CD4-positive, alpha-beta T cell (primary cell): ENCODE data around the gene CDH22. TPM values are rescaled to one million over a fixed set of nuclear protein-coding genes. Genes with fewer than 3 reads are reported as not detected.

ENCODE experiments used
- ATAC-seq: fragments of 200-7000 bp; cut with Tn5 transposase; one replicate; pipeline ENCODE4 v1.10.0; 2022; ENCODE audit warnings: mild to moderate bottlenecking; ENCODE audit not compliant: poor library complexity
- CTCF ChIA-PET: fragments of 350-600 bp; sonication (Branson Sonifier 250); formaldehyde crosslinking; loops from one replicate; lab custom pipeline; 2021; ENCODE audit warnings: antibody characterized with exemption, inconsistent platforms; lab: Charles Lee
- POLR2A ChIA-PET: fragments of 350-600 bp; sonication (Branson Sonifier 250); formaldehyde crosslinking; loops from one replicate; lab custom pipeline; 2021; ENCODE audit warnings: antibody characterized with exemption, inconsistent platforms; lab: Charles Lee
- DNase-seq, 14 experiments: peaks; one replicate each; pipeline ENCODE4 v3.0.0-alpha.2; 2013 to 2020; ENCODE audit warnings: mixed read lengths in 2 of 14
- H3K27ac ChIP-seq, 2 donors: one replicate each; pipeline versions ENCODE4 v1.5.1 to v1.7.0; 2013; ENCODE audit warnings: low read length in 2 of 2, low read depth in 1 of 2, mild to moderate bottlenecking in 1 of 2
- H3K27me3 ChIP-seq, 2 experiments: 1 replicate in 1 of 2; 2 replicates in 1 of 2; pipeline versions ENCODE4 v1.6.1 to v1.7.0; 2013; ENCODE audit warnings: low read length in 2 of 2, control low read depth in 1 of 2, mild to moderate bottlenecking in 1 of 2, moderate library complexity in 1 of 2; ENCODE audit not compliant: insufficient read depth in 2 of 2, control insufficient read depth in 1 of 2
- H3K36me3 ChIP-seq: one replicate; pipeline ENCODE4 v1.6.1; 2013; ENCODE audit warnings: low read length, control low read depth; ENCODE audit not compliant: insufficient read depth
- H3K4me1 ChIP-seq: one replicate; pipeline ENCODE4 v1.6.1; 2013; ENCODE audit warnings: low read length, control low read depth; ENCODE audit not compliant: insufficient read depth
- H3K4me3 ChIP-seq: one replicate; pipeline ENCODE4 v1.5.1; 2013; ENCODE audit warnings: mild to moderate bottlenecking, low read length, moderate library complexity
- H3K9me3 ChIP-seq, 2 experiments: 1 replicate in 1 of 2; 2 replicates in 1 of 2; pipeline versions ENCODE4 v1.6.1 to v1.7.0; 2013; ENCODE audit warnings: low read length in 2 of 2, mild to moderate bottlenecking in 2 of 2, control low read depth in 1 of 2, moderate library complexity in 1 of 2; ENCODE audit not compliant: control insufficient read depth in 1 of 2, insufficient read depth in 1 of 2
- H3K27ac Mint-ChIP-seq: one replicate; pipeline ENCODE4 v1.8.0; 2020; ENCODE audit warnings: mixed read lengths
- H3K27me3 Mint-ChIP-seq: one replicate; pipeline ENCODE4 v1.8.0; 2021; ENCODE audit warnings: mixed read lengths
- H3K36me3 Mint-ChIP-seq: one replicate; pipeline ENCODE4 v1.8.0; 2021; ENCODE audit warnings: low read depth, mixed read lengths
- H3K4me1 Mint-ChIP-seq: one replicate; pipeline ENCODE4 v1.8.0; 2021; ENCODE audit warnings: low read depth, mixed read lengths
- H3K4me3 Mint-ChIP-seq: one replicate; pipeline ENCODE4 v1.8.0; 2020; ENCODE audit warnings: mild to moderate bottlenecking, mixed read lengths
- H3K9me3 Mint-ChIP-seq: one replicate; pipeline ENCODE4 v1.8.0; 2020; ENCODE audit warnings: mixed read lengths
- intact Hi-C, 2 experiments: fragments of 100-400 bp; cut with DNase I in 1 of 2; cut with micrococcal nuclease in 1 of 2; formaldehyde crosslinking; loops; one replicate each; pipeline versions ENCODE4 v1.15.1 to v1.9.0; 2023 to 2025; cut with DNase I, micrococcal nuclease
- total RNA-seq, 174 experiments: library from RNA in 2 of 174; stranded (reverse) in 2 of 174; gene quantifications; one replicate each; pipeline ENCODE4 v1.2.3 and lab custom pipeline; 2021 to 2026
- TF ChIP-seq, protein P1 (sequence below): fragments of 200-600 bp; IDR thresholded peaks from one replicate; pipeline ENCODE4 v1.8.0; 2022; ENCODE audit warnings: antibody characterized with exemption, mild to moderate bottlenecking

CDH22 gene
- total RNA-seq, 2 experiments from 2014 or later = not detected

DNA sequence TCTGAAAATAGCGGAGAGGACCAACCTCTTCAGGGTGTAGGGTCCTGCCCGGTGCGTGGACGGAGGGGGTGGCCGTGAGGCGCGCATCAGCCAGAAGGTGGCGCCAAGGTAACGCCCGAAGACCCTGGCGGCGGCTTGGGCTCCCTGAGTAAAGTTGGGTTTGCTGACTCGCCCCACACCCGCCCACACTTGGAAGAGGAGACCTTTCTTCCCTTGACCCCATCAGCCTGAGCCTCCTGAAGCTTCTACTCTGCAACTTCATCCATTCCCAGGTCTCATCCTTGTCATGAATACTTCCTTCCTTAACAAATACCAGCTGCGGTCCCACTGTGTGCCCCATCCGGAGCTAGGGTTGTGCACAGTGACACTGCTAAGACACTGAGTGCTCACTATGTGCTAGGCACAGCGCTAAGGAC, 175.6 kb downstream of the CDH22 start:
- intact Hi-C loops = loop anchor here (1.0 to 5.0 kb wide), 5 partner anchors 216 to 550 kb away; no protein-coding TSS in a partner anchor
- Mint-ChIP-seq H3K36me3 (no peaks in the 10 kb centered on the region), H3K27me3 (peaks cover 65% of the 10 kb centered on the region)

DNA sequence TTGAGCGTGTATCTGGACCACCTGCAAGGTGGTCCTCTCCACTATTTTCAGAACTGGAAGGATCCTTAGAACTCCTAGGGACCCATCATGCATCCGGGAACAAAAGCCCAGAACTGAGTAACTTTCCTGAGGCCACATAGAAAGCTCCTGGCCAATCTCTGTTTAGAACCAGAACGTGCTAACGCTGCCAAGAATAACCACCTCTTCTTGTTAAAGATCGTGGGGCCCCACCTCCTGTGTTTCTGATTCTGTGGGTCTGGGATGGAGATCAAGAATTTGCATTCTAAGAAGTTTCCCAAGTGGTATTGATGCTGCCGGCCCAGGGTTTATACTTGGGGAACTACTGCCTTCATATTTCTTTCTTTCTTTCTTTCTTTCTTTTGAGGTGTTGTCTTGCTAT, 176.9 kb downstream of the CDH22 start:
- Histone ChIP-seq H3K9me3 (no peaks in the 10 kb centered on the region), H3K27ac (no peak overlapping the region), H3K4me1 (no peaks in the 10 kb centered on the region), H3K27me3 (peaks cover 15 to 26% of the 10 kb centered on the region in 2 experiments), H3K36me3 (no peaks in the 10 kb centered on the region), H3K4me3 (no peak overlapping the region)
- H3K4me3 Mint-ChIP-seq = no peak overlapping the region
- no peaks in the 10 kb centered on the region for H3K9me3 Mint-ChIP-seq
- DNase-seq = no peak
- TF ChIP-seq, protein P1, sequence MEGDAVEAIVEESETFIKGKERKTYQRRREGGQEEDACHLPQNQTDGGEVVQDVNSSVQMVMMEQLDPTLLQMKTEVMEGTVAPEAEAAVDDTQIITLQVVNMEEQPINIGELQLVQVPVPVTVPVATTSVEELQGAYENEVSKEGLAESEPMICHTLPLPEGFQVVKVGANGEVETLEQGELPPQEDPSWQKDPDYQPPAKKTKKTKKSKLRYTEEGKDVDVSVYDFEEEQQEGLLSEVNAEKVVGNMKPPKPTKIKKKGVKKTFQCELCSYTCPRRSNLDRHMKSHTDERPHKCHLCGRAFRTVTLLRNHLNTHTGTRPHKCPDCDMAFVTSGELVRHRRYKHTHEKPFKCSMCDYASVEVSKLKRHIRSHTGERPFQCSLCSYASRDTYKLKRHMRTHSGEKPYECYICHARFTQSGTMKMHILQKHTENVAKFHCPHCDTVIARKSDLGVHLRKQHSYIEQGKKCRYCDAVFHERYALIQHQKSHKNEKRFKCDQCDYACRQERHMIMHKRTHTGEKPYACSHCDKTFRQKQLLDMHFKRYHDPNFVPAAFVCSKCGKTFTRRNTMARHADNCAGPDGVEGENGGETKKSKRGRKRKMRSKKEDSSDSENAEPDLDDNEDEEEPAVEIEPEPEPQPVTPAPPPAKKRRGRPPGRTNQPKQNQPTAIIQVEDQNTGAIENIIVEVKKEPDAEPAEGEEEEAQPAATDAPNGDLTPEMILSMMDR = no peak
- no peaks in the 10 kb centered on the region for H3K4me1 Mint-ChIP-seq
- peaks cover 56% of the 10 kb centered on the region for H3K27me3 Mint-ChIP-seq
- no peak overlapping the region for H3K27ac Mint-ChIP-seq
- intact Hi-C loops = loop anchor here in 1 of 2 experiments (5.0 kb wide), 1 partner anchor 551 kb away; no protein-coding TSS in a partner anchor
- H3K36me3 Mint-ChIP-seq = no peaks in the 10 kb centered on the region
- no peak for ATAC-seq
- CTCF ChIA-PET = no interaction called here
- POLR2A ChIA-PET = interaction anchor here (0.6 kb wide), 1 partner anchor 47 kb away, joined by 4 read pairs; no protein-coding TSS in a partner anchor

More for the DNA sequence above, 175.6 kb downstream of the CDH22 start:
- no peak overlapping the region for H3K27ac ChIP-seq
- TF ChIP-seq, protein P1 = peak; percentile 76
- POLR2A ChIA-PET = no interaction called here
- no peaks in the 10 kb centered on the region for H3K4me1 Mint-ChIP-seq
- ATAC-seq (peak; percentile 68), DNase-seq (peak; percentile 26 to 73 (median 49))
- CTCF ChIA-PET = no interaction called here
- H3K4me3 Mint-ChIP-seq = no peak overlapping the region
- H3K4me3 ChIP-seq = no peak overlapping the region
- no peaks in the 10 kb centered on the region for H3K4me1 ChIP-seq
- peaks cover 15 to 26% of the 10 kb centered on the region in 2 experiments for H3K27me3 ChIP-seq
- no peak overlapping the region for H3K27ac Mint-ChIP-seq
- no peaks in the 10 kb centered on the region for H3K36me3 ChIP-seq
- no peaks in the 10 kb centered on the region for H3K9me3 Mint-ChIP-seq
- no peaks in the 10 kb centered on the region for H3K9me3 ChIP-seq

DNA sequence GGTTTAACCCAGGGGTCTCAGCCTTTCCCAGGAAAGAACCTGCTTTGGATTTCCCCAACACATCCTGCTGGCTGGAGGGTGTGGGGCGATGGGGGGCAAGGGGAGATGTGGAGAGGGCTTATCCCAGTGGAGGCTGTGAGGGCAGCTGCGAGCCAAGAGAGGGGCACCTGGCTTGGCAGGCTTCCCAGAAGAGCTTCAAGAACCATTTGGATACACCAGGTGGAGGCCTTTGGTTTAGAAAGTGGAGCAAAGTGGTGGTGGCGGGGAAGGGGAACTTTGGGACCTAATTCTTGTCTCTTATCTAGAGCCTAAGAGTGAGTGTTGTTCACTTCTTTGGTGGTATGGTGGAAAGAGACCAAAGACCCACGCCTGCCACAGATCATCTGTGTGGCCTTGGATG, 177.8 kb downstream of the CDH22 start:
- Histone ChIP-seq H3K4me1 (no peaks in the 10 kb centered on the region), H3K4me3 (no peak overlapping the region), H3K27ac (no peak overlapping the region), H3K9me3 (no peaks in the 10 kb centered on the region), H3K27me3 (peaks cover 12 to 26% of the 10 kb centered on the region in 2 experiments), H3K36me3 (no peaks in the 10 kb centered on the region)
- ATAC-seq = no peak
- POLR2A ChIA-PET = no interaction called here
- Mint-ChIP-seq H3K36me3 (peaks cover 3% of the 10 kb centered on the region), H3K27ac (no peak overlapping the region), H3K4me3 (no peak overlapping the region), H3K9me3 (no peaks in the 10 kb centered on the region), H3K4me1 (no peaks in the 10 kb centered on the region), H3K27me3 (peaks cover 54% of the 10 kb centered on the region)
- intact Hi-C loops = loop anchor here in 1 of 2 experiments (5.0 kb wide), 1 partner anchor 552 kb away; no protein-coding TSS in a partner anchor
- DNase-seq = no peak
- TF ChIP-seq, protein P1 = no peak
- CTCF ChIA-PET = no interaction called here
